Measurements from ENCODE around the gene SLC35G6.

DNA sequence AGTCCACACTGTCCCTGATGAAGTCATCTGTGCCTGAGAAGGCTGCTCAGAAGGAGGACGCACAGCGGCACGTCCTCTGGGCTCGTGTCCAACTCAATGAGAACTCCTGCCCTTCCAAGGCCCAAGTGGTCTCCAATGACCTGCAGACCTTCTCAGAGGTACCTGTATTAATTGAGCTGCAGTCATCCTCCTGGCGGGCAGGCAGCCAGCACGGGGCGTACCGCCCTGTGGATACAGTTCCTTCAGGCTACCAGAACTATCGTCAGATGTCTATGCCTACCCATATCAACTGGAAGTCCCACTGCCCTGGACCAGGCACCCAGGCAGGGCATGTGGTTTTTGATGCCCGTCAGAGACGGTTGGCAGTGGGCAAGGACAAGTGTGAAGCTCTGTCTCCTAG, 49.0 kb upstream of the SLC35G6 start:
- TF ChIP-seq CTCF (IDR thresholded peaks at IDR 0.05; ENCODE audit: low read depth, low read length) (no peak), EZH2phosphoT487 (IDR thresholded peaks at IDR 0.05; ENCODE audit: low read depth) (no peak)
